Hepatocyte (in vitro differentiated cells): ENCODE data around the gene AGBL1.

Experiments
- EZH2 ChIP-seq: fragments of 200-600 bp; sonication (generic); IDR thresholded peaks from 2 replicates; pipeline ENCODE4 v1.6.1; 2016; ENCODE audit warnings: antibody characterized with exemption, mild to moderate bottlenecking, borderline replicate concordance
- TF ChIP-seq, protein P1 (sequence below): fragments of 200-600 bp; sonication (generic); IDR thresholded peaks from 2 replicates; pipeline ENCODE4 v1.5.1; 2016; ENCODE audit warnings: antibody characterized with exemption, mild to moderate bottlenecking; ENCODE audit not compliant: poor library complexity

DNA sequence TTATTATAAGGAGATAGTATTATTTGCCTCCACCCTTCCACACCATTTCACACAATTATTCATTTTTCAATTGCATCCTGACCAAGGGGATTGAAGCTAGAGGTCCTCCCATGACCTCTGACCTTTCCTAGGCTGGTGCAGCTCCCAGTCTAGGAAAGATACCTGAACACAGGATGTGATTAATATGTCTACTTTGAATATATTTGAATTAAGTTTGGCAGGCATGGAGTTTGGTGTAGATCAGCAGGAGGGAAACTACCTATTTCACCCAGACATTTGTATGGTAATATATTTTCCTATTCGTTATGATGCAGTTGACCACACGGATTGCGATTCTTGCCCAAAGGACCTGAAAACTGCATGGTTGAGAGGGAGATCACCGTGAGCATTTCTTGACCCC is 596.3 kb downstream of the AGBL1 start:
- TF ChIP-seq, protein P1, sequence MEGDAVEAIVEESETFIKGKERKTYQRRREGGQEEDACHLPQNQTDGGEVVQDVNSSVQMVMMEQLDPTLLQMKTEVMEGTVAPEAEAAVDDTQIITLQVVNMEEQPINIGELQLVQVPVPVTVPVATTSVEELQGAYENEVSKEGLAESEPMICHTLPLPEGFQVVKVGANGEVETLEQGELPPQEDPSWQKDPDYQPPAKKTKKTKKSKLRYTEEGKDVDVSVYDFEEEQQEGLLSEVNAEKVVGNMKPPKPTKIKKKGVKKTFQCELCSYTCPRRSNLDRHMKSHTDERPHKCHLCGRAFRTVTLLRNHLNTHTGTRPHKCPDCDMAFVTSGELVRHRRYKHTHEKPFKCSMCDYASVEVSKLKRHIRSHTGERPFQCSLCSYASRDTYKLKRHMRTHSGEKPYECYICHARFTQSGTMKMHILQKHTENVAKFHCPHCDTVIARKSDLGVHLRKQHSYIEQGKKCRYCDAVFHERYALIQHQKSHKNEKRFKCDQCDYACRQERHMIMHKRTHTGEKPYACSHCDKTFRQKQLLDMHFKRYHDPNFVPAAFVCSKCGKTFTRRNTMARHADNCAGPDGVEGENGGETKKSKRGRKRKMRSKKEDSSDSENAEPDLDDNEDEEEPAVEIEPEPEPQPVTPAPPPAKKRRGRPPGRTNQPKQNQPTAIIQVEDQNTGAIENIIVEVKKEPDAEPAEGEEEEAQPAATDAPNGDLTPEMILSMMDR, result no peak
- no peak for TF ChIP-seq EZH2
